Body of pancreas (tissue), 4 donors: Measurements from ENCODE around the gene UPF3A. TPM values are rescaled to one million over a fixed set of nuclear protein-coding genes. Genes with fewer than 3 reads are reported as not detected.
"Not testable (repeated sequence)": the region's sequence is repeated elsewhere in the genome, so short reads cannot be mapped to it uniquely, and the experiment has no call there.

ENCODE experiments used
- ATAC-seq: fragments of 150-250 bp; one replicate; pipeline ENCODE4 v1.9.1; 2016
- DNase-seq, 4 donors: peaks; one replicate each; pipeline ENCODE4 v3.0.0-alpha.2; 2019
- H3K27ac ChIP-seq, 4 donors: fragments of 200-600 bp; sonication (generic); 1 replicate in 3 of 4; 2 replicates in 1 of 4; pipeline versions ENCODE4 v1.5.1 to v1.6.1; 2016 to 2019; ENCODE audit warnings: mild to moderate bottlenecking in 1 of 4, mixed read lengths in 1 of 4, moderate library complexity in 1 of 4
- H3K27me3 ChIP-seq, 2 donors: fragments of 200-600 bp; sonication (generic); one replicate each; pipeline ENCODE4 v1.6.0; 2016; ENCODE audit warnings: mild to moderate bottlenecking in 1 of 2
- H3K36me3 ChIP-seq, 2 donors: fragments of 200-600 bp; sonication (generic); replicated peaks in 1 of 2; 2 replicates each; pipeline ENCODE4 v1.5.1; 2016; ENCODE audit warnings: low read depth in 2 of 2; ENCODE audit not compliant: insufficient read depth in 1 of 2
- H3K4me1 ChIP-seq: fragments of 200-600 bp; sonication (generic); one replicate; pipeline ENCODE4 v1.6.0; 2016
- H3K4me3 ChIP-seq, 2 donors: fragments of 200-600 bp; sonication (generic); 1 replicate in 1 of 2; 2 replicates in 1 of 2; pipeline ENCODE4 v1.5.1; 2016 to 2019
- H3K9me3 ChIP-seq, 3 donors: fragments of 200-600 bp; sonication (generic); 1 replicate in 2 of 3; 2 replicates in 1 of 3; pipeline ENCODE4 v1.5.1; 2016
- POLR2A ChIP-seq, 3 donors: fragments of 450-650 bp; IDR thresholded peaks; one replicate each; pipeline ENCODE4 v1.6.1; 2016; ENCODE audit warnings: antibody characterized with exemption in 3 of 3, mild to moderate bottlenecking in 2 of 3
- WGBS, 2 donors: methylation state at CpG; one replicate each; pipeline ENCODE4 v1.1.5; 2017; 5-methylcytosine and 5-hydroxymethylcytosine counted together
- intact Hi-C: fragments of 100-400 bp; cut with DNase I; formaldehyde crosslinking; loops from one replicate; pipeline ENCODE4 v1.15.1; 2023
- microRNA-seq, 2 donors: library from miRNA; unstranded; fragments of <30 nt; microRNA quantifications; one replicate each; pipeline ENCODE4, GENCODE V29; 2016; ENCODE audit warnings: borderline number of aligned reads in 2 of 2, borderline replicate concordance in 2 of 2
- small RNA-seq: library from RNA; depleted of rRNA; stranded (forward); fragments of <200 nt; gene quantifications from one replicate; pipeline ENCODE3, GENCODE V24; 2016
- total RNA-seq, 2 donors: library from RNA; depleted of rRNA; stranded (reverse); fragments of >200 nt; gene quantifications; one replicate each; pipeline ENCODE4 v1.1.0, GENCODE V29; 2016
- TF ChIP-seq, protein P1 (sequence below), 7 experiments: fragments of 450-650 bp in 4 of 7; fragments of 200-600 bp in 3 of 7; sonication (generic) in 3 of 7; IDR thresholded peaks; one replicate each; pipeline ENCODE4 v1.5.1; 2016 to 2019; ENCODE audit warnings: antibody characterized with exemption in 7 of 7

Gene UPF3A
- total RNA-seq, 2 donors from 2014 or later, result 33.9 to 35.8 TPM

DNA sequence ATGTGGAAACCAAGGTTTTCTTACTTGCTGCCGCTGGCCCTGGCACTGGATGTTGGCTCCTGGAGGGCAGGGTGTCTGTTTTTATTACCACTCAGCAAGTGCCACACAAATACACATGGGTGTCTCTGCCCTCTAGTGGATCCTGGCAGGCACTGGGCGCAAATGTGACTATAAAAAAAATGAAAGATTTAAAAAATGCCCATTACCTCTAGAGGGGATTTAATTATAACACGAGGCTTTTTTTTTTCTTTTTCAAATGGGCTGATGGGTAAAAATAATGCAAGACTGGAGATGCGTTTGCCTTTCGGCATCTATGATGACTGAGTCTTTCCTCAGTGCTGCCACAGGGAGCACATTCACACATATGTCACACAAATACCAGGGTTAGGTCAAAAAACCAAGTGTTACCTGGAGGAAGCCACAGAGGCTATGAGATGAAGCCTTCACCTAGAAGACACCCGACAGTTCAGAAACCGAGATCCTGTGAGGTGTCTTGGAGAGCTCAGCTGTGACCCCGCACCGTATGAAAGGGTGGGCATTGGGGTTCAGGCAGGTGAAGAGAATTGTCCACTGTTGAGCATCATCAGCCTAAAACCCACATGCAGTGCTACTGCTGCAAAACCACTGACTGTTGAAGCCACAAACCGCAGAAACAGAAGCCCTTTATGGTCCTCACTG lies 58.6 kb downstream of the UPF3A start:
- intact Hi-C loops, result no loop called here
- TF ChIP-seq, protein P1, sequence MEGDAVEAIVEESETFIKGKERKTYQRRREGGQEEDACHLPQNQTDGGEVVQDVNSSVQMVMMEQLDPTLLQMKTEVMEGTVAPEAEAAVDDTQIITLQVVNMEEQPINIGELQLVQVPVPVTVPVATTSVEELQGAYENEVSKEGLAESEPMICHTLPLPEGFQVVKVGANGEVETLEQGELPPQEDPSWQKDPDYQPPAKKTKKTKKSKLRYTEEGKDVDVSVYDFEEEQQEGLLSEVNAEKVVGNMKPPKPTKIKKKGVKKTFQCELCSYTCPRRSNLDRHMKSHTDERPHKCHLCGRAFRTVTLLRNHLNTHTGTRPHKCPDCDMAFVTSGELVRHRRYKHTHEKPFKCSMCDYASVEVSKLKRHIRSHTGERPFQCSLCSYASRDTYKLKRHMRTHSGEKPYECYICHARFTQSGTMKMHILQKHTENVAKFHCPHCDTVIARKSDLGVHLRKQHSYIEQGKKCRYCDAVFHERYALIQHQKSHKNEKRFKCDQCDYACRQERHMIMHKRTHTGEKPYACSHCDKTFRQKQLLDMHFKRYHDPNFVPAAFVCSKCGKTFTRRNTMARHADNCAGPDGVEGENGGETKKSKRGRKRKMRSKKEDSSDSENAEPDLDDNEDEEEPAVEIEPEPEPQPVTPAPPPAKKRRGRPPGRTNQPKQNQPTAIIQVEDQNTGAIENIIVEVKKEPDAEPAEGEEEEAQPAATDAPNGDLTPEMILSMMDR (IDR thresholded peaks at IDR 0.05), result peak; percentile 37 to 79 (median 66)
- TF ChIP-seq POLR2A (IDR thresholded peaks at IDR 0.05), result no peak
- no peaks in the 10 kb centered on the region for H3K36me3 ChIP-seq
- no peak overlapping the region for H3K27ac ChIP-seq
- no peaks in the 10 kb centered on the region for H3K4me1 ChIP-seq
- no peak overlapping the region for H3K4me3 ChIP-seq
- peak; percentile 48 for ATAC-seq
- WGBS, 2 donors, result 35 to 37% methylated on average over 10 of the region's 10 CpGs
- H3K27me3 ChIP-seq, result no peaks in the 10 kb centered on the region
- peak; percentile 49 to 74 (median 60) for DNase-seq
- no peaks in the 10 kb centered on the region for H3K9me3 ChIP-seq

DNA sequence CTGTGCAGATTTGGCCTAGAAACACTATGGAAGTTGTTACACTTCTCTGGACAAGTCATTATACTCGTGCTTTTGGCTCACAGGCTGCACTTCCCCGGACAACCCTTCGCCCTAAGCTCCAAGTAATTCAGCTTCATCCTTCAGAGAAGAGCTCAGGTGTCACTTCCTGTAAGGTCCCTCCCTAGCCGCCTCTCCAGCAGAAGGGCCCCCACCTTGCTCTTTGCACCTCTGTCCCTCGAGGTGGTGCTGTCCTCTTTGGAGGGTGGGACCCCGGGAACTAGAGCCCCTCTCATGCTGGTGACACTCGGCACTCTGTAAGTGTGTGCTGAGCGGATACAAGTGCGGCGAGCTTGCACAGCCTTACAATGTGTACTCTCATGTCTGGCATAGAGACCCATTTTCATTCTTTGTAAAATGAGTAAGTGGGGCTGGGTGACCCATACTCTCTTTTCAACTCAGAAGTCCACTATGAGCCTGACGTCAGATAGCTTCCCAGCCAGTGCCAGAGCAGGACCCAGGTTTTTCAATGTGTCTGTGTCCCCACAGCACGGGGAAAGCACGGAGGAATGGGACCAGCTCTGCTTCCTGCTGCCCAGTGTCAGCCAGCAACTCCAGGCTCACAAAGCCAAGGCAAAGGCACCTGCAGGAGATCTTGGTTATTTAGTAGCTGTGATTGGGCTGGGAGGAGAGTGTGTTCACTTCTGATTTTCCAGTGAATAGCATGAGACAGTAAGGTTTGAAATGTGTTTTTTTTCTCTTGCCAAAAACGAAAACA lies 59.8 kb downstream of the UPF3A start:
- Histone ChIP-seq H3K9me3 (no peaks in the 10 kb centered on the region), H3K36me3 (no peaks in the 10 kb centered on the region), H3K27me3 (no peaks in the 10 kb centered on the region), H3K4me3 (no peak overlapping the region), H3K27ac (no peak overlapping the region), H3K4me1 (no peaks in the 10 kb centered on the region)
- ATAC-seq (no peak), DNase-seq (no peak)
- TF ChIP-seq, protein P1 (IDR thresholded peaks at IDR 0.05), result no peak
- TF ChIP-seq POLR2A (IDR thresholded peaks at IDR 0.05), result no peak
- intact Hi-C loops, result no loop called here
- 62 to 67% methylated on average over 14 of the region's 14 CpGs for WGBS, 2 donors

DNA sequence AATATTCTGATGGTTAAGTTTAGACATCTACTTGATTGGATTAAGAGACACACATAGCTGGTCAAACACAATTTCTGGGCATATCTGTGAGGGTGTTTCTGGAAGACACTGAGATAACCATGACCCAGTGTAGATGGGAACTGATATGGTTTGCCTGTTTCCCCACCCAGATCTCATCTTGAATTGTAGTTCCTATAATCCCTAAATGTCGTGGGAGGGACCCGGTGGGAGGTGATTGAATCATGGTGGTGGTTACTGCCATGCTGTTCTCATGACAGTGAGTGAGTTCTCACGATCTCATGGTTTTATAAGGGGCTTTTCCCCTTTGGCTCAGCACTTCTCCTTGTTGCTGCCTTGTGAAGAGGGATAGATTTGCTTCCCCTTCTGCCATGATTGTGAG lies 65.9 kb downstream of the UPF3A start:
- intact Hi-C loops, H3K9me3 ChIP-seq, H3K4me1 ChIP-seq, H3K27me3 ChIP-seq, H3K27ac ChIP-seq, ATAC-seq, H3K36me3 ChIP-seq, H3K4me3 ChIP-seq, DNase-seq: not testable (repeated sequence)
- WGBS, 2 donors, result 51 to 64% methylated on average over 3 of the region's 3 CpGs

DNA sequence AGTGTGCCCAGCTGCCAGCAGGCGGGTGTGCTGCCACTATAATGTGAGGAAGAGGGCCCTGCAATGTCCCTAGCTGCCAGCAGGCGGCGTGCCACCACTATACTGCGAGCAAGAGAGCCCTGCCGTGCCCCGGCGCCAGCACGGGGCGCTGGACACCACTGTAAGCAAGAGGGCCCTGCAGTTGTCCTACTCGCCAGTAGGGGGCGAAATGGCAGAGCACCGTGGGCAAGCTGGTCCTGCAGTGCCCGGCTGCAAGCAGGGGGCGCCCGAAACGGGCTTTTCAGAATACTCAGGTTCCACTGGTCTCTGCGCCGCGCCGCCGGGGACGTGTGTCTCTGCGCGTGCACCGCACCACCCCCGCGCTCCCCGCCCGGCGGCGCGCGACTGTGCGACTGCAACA lies 71.4 kb downstream of the UPF3A start:
- H3K4me3 ChIP-seq, H3K27me3 ChIP-seq, ATAC-seq, intact Hi-C loops, H3K4me1 ChIP-seq, H3K27ac ChIP-seq, H3K9me3 ChIP-seq, H3K36me3 ChIP-seq: not testable (repeated sequence)
- TF ChIP-seq, protein P1 (IDR thresholded peaks at IDR 0.05), result peak in 4 of 7 experiments; percentile 14 to 27 (median 24)
- WGBS, 2 donors, result 54 to 82% methylated on average over 9 to 18 of the region's 34 CpGs
- DNase-seq, result peak in 3 of 4 donors; percentile 13 to 40 (median 38)

DNA sequence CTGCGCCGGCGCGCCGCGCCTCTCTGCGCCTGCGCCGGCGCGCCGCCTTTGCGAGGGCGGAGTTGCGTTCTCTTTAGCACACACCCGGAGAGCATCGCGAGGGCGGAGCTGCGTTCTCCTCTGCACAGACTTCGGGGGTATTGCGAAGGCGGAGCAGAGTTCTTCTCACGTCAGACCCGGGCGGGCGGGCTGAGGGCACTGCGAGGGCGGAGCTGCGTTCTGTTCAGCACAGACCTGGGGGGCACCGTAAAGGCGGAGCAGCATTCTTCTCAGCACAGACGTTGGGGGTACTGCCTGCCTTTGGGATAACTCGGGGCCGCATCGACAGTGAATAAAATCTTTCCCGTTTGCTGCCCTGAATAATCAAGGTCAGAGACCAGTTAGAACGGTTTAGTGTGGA lies 72.0 kb downstream of the UPF3A start:
- intact Hi-C loops, H3K36me3 ChIP-seq, H3K4me3 ChIP-seq, H3K27ac ChIP-seq, DNase-seq, H3K4me1 ChIP-seq, ATAC-seq, H3K27me3 ChIP-seq, H3K9me3 ChIP-seq: not testable (repeated sequence)
- WGBS, 2 donors, result 76 to 77% methylated on average over 36 to 38 of the region's 38 CpGs

Small RNA genes lying within 50 kb of the gene (microRNA-seq; reads per million reads assigned to microRNA genes)
- gene MIR4502, result 0 reads per million in 2 donors
- gene MIR548AR, result 0 reads per million in 2 donors

Small RNA genes lying within 50 kb of the gene (small RNA-seq; reads per million reads assigned to genes)
- gene MIR4502 (not detected), gene MIR548AR (not detected)

Other genes with a start within 250 kb of the UPF3A start
- gene RASA3, start 149.0 kb upstream of the UPF3A start, total RNA-seq, result 10 to 100 TPM; 10.2 to 19.2 TPM
- not detected for gene CFAP97D2, start 102.3 kb upstream of the UPF3A start, total RNA-seq
- gene CDC16, start 46.7 kb upstream of the UPF3A start, total RNA-seq, result 10 to 100 TPM; 46.7 to 63.9 TPM
- 10 to 100 TPM in 1 of 2 donors, 1 to 10 TPM in 1; 5.9 to 10.6 TPM for gene CHAMP1, start 32.9 kb downstream of the UPF3A start, total RNA-seq